IPS-20b (cell line): ENCODE data around the gene EPS8L3.
"Not testable (repeated sequence)": the region's sequence is repeated elsewhere in the genome, so short reads cannot be mapped to it uniquely, and the experiment has no call there.

Experiments
- H3K27ac ChIP-seq: one replicate; pipeline ENCODE4 v1.5.1; 2013; ENCODE audit warnings: low read length
- H3K27me3 ChIP-seq: 2 replicates; pipeline ENCODE4 v1.6.1; 2013; ENCODE audit warnings: mild to moderate bottlenecking, low read length, inconsistent platforms; ENCODE audit not compliant: insufficient read depth
- H3K36me3 ChIP-seq: 2 replicates; pipeline ENCODE4 v1.6.1; 2013; ENCODE audit warnings: low read depth, mild to moderate bottlenecking, inconsistent platforms, low read length, moderate library complexity; ENCODE audit not compliant: insufficient read depth
- H3K4me1 ChIP-seq: 2 replicates; pipeline ENCODE4 v1.6.1; 2013; ENCODE audit warnings: mild to moderate bottlenecking, control low read depth, inconsistent platforms, low read length, moderate library complexity; ENCODE audit not compliant: insufficient read depth
- H3K4me3 ChIP-seq: 2 replicates; pipeline ENCODE4 v1.5.1; 2013; ENCODE audit warnings: mild to moderate bottlenecking, low read length, inconsistent platforms
- H3K9ac ChIP-seq: 2 replicates; pipeline ENCODE4 v1.6.1; 2013; ENCODE audit warnings: low read depth, mild to moderate bottlenecking, inconsistent platforms, low read length, moderate library complexity
- H3K9me3 ChIP-seq: 2 replicates; pipeline ENCODE4 v1.6.1; 2013; ENCODE audit warnings: mild to moderate bottlenecking, low read depth, low read length, inconsistent platforms; ENCODE audit not compliant: insufficient read depth

The EPS8L3 gene

GRCh38 chr1:109704173-109704572, 59.5 kb downstream of the EPS8L3 start:
- Histone ChIP-seq H3K4me1 (no peaks in the 10 kb centered on the region), H3K9me3 (peaks cover 4% of the 10 kb centered on the region), H3K4me3 (no peak overlapping the region), H3K36me3 (no peaks in the 10 kb centered on the region), H3K9ac (no peak overlapping the region), H3K27ac (no peak overlapping the region), H3K27me3 (no peaks in the 10 kb centered on the region)

GRCh38 chr1:109702940-109703339, 60.8 kb downstream of the EPS8L3 start:
- H3K4me3 ChIP-seq, H3K9me3 ChIP-seq, H3K36me3 ChIP-seq, H3K27me3 ChIP-seq, H3K4me1 ChIP-seq, H3K27ac ChIP-seq, H3K9ac ChIP-seq: not testable (repeated sequence)
